Measurements from ENCODE around the gene PAQR5.

- TF ChIP-seq EZH2 (IDR thresholded peaks at IDR 0.05), result no peak
- no peak for TF ChIP-seq POLR2AphosphoS5 (IDR thresholded peaks at IDR 0.05; ENCODE audit: borderline replicate concordance, low read depth, low read length)
- no peak for TF ChIP-seq FOXP2 (optimal IDR thresholded peaks at IDR 0.05; ENCODE audit: control extremely low read depth, extremely low read length, insufficient read depth)
Measured at GRCh38 chr15:69319384-69320375, 21.0 kb downstream of the PAQR5 start.

All from SK-N-MC (cell line).